HG02678 (cell line): ENCODE results near the gene NTM.
"Not testable (repeated sequence)": the region's sequence is repeated elsewhere in the genome, so short reads cannot be mapped to it uniquely, and the experiment has no call there.

Source experiments
- ATAC-seq: cut with Tn5 transposase; IDR thresholded peaks from one replicate; pipeline ENCODE4 v1.9.1; 2021; ENCODE audit warnings: mild to moderate bottlenecking, moderate library complexity; ENCODE audit not compliant: unreplicated experiment

NTM gene

DNA sequence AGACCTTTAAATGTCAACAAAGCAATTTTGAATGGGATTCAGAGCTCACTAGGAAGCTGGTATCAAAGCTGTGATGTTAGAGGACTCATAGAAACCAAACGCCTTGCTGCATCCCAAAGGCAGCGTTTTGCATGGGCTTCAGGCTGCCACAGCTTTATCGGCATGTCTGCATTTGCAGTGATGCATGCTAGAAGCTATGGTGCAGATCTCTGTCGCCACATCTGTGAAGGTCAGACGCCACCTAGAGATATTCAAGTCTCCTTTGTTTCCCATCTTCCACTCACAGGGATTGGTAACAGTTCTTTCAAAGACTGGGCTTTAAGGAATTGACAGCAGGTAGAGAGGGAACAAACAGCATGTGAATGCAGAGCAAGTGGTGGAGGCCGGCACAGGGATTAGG is 47.8 kb downstream of the NTM start:
- ATAC-seq, result no peak

DNA sequence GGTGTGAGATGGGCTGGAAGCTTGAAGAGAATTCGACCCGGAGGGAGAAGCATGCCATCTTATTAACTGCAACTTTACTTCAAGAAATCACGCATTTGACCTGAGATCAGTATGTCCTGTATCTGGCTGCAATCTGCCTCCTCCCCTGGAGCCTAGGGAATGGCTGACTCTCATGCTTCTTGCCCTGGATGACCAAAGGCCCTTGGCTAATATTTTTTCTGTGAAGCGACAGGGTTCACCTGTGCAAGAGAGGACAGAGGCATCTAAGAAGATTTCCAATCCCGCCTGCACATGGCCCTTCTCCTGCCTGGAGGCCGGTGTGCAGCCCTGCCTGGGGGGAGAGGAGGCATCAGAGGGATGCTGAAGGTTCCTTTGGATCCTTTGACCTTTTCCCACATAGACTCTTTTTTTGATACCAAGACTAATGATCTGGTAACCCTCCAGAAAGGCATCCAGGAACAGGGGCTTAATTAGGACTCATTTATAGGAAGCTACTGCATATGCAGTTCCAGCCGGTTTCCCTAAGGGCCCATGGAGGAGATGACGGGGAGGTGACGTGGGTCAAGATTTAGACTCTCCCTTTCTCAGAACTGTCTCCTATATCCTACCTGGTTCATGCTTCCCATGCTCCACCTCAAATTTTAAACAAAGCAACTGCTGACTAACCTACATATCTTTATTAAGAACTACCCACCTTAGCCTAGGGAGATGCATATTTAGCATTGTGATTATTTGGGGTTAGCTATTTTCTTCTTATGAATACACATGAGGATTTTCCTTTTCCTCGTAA is 50.8 kb downstream of the NTM start:
- no peak for ATAC-seq

DNA sequence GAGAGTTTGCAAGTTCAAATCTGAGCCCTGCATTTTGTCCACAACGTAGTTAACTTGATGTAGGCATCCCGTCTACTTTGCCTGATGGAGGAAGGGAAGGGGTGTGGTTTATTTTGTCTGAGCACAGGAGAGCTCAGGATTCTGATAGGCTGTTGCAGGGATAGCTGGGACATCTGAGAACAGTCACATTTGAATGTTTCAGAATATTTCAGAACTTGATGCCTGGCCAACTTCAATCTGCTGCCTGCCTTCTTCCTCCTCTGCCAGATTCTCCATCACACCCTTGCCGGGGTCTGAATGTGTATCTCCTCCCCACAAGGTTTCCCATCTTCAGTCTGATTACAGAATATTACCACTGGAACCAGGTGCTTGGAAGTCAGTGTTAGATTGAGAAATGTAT is 51.6 kb downstream of the NTM start:
- no peak for ATAC-seq

DNA sequence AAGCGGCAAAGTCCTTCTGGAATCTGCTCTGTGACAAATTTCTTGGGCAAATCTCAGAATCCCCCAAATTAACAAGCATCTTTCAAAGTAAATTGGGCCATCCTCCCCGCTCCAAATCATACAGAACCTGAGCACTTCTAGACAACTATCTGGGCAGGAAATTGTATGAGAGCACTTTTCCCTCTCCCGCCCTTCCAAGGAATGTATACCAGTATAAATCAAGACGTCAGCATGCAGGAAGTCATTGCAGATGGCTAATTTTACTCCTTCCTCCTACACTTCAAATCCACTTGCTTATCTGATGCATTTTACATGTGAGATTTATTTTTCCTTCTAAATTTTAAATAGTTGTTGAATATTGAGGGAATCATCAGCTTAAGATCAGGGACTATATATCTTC is 52.1 kb downstream of the NTM start:
- no peak for ATAC-seq

DNA sequence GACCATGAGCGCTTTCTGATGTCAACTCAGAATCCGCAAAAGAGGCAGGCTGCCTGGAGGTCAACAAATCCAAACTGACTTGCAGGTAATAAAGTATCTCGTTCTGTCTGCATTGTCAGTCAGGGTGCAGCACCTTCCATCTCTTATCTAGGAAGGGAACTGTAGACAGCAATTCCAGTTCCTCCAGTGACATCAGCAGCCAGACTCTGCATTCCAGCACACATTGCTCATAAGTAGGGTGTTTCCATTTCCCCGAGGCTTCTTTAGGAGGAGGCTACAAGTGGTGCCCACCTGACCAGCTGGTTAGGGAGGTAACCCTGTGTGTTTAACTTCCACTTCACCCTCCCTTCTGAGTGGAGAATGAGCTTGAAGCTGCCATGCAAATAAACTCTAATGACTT is 53.3 kb downstream of the NTM start:
- no peak for ATAC-seq

DNA sequence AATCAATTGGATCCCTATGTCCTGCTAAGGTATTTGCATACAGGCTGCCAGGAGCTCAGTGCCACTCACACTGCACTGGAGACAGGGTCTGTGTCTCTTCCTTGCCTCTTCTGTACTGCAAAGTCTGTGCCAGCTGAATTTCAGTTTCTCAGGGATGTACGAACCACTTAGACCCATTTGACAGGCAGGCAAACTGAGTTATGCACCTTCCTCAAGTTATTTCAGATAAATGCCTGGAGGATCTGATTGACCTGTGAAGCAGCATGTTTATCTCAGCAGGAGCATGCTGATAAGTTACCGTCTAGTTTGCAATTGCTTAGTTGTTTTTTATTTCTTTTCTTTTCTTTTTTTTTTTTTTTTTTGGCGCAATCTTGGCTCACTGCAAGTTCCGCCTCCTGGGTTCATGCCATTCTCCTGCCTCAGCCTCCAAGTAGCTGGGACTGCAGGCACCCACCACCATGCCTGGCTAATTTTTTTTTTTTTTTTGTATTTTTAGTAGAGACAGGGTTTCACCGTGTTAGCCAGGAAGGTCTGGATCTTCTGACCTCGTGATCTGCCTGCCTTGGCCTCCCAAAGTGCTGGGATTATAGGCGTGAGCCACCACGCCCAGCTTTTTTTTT is 54.0 kb downstream of the NTM start:
- not testable (repeated sequence) for ATAC-seq

DNA sequence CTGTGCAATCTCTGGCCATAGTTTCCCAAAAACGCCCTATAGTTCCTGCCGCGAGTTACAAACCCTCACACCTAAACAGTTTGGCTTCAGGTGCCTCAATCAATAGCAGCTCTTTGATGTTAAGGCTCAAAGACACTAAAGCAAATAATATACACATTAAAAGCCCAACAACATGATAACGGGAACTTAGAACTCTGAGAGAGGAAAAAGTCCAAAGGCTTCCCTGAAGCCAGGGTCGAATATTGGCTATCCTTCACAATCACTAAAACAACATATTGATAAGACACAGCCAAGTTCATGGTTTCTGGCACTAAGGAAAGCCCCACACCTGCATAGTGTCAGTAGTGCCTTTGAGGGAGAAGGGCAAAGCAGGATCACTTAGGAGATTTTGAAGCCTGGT is 54.9 kb downstream of the NTM start:
- no peak for ATAC-seq

DNA sequence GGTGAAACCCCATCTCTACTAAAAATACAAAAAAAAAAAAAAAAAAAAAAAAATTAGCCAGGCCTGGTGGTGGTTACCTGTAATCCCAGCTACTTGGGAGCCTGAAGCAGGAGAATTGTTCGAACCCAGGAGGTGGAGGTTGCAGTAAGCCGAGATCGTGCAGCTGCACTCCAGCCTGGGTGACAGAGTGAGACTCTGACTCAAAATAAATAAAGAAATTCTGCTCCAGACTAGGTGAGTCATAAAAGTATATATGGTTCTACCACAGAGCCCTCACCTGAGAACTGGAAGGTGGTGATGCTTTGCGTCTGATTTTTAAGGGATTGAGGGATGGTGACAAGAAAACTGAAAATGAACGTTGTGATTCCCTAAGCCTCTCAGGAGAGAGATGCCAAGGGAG is 58.4 kb downstream of the NTM start:
- no peak for ATAC-seq

DNA sequence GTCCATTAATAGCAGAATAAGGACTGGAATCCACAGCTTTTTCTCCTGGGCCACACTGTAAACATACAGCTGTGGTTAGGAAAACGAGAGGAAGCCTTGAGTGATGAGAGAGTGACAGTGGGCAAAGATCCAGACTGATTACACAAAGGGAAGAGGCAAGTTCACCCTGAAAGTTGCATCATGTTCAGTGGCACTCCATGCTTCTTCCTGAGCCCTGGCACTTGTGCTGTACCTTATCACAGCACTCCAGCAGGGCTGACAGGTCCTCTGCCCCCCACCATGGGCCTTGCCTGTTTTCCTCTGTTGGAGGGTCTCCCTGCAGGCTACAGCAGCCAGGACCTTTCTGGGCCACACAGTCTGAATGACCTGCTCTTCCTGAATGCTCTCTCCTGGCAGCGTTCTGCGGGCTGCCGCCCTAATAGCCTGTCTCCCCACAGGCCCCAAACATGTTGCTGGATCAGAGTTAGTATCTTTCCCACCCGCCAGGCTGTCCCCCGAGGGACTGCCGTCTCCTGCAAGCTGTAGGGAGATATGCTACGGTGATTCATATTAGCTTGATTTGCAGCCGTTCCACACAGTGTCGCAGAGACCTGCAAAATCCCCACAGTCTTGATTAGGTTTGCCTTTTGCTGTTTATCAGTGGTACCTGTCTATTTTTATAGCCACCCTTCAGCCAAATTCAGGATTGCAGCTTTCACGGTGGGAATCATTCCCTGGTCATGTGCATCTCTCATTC is 60.2 kb downstream of the NTM start:
- ATAC-seq, result no peak

DNA sequence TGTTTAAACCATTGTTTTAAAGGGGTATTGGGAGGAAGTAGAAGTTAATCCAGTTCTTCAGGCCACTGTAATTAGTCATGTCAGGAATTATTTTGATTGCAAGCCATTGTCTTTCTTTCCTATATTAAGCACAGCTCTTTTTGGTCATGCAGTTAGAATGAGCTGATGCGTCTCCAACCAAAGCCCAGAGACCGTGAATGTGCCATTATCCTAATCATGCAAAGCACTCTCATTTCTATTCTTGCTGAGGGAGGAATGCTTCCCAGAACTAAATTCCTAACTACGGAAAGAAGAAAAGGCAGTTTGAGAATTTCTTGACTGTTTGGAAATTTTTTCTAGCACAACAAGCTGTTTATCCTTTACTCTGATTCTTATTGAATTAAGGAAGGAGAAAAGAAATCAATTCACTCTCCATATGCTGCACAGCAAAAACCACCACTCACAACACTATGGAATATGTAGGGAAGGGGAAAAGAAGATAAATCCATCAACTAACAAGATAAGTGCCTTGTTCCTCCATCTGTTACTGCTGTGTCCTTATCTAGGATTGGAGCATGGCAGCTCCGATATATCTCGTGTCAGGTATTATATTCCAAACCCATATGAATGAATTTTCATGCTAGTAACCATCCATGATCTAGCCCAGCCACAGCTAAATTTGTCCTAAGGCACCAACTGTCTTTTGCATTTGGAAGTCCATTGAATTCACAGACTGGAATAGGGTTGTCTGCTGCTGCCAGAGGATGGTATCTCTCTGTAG is 70.8 kb downstream of the NTM start:
- no peak for ATAC-seq

DNA sequence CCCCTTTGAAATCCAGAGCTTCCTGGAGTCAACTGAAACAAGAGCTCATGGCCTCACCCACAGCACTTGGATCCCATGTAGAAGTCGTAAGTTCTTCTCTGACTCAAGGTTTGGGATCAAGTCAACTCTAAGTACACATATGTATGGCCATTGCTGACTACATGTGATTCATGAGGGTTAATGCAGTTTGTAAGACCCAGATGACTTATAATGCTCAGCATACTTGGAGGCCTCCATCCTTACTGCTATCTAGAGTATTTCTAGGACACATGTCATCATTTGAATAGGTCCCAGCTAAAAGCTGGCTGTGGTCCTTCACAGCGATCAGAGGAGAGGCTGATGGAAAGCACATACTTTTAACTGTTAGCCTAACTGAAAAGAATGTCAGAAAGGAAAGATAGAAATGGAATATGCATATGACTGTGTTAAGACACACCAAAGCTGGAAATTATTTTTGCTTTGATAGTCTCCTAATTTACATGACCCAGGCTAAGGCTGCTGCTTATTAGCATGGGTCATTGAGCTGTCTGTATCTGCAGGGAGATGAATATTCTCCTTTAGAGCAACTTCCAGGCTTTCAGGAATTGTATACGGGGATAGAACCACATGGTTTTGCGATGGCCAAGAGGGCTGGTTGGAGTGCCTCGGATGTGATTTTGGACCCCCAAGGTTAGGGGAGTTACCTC is 76.3 kb downstream of the NTM start:
- no peak for ATAC-seq

DNA sequence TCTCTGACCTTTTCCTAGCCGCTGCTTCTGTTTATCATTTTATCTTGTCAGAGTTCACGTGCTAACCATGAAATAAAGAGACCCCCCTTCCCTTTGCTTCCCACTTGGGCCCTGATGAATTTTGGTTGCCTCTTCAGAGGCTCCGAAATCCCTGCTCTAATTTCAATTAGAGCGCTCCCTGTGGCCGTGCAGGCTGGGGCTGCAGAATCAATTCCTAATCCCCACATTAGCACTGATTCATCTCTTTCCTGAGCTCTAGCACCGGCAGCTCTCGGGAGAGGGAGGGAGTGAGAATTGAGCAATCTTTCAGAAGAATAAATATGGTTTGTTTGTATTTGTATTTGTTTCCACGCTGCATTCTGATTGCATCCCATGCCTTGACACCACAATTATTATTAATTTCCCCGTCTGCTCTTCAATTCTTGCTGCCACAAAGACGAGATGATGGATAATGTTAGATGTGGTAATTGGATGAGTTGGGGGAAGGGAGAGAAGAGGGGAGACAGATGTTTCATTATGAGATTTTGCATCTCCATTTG is 76.9 kb downstream of the NTM start:
- ATAC-seq, result no peak

DNA sequence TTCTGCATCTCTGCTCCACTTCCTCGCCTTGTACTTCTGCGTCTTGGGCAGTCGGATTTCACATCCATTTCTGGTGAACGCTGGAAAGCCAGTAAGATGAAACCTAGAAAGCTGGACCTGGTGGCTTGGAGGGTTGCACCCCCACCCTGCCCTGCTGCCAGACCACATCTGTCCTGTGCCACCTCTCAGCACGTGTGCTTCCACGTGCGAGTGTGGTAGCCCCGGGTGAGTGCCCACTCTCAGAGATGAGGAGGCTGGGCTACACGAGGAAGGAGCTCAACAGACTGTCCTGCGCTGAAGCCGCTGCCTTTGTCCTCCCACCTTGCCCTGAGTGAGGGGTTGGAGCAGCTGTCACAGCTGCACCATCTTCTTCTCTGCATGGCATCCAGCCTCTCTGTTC is 77.5 kb downstream of the NTM start:
- ATAC-seq, result no peak

DNA sequence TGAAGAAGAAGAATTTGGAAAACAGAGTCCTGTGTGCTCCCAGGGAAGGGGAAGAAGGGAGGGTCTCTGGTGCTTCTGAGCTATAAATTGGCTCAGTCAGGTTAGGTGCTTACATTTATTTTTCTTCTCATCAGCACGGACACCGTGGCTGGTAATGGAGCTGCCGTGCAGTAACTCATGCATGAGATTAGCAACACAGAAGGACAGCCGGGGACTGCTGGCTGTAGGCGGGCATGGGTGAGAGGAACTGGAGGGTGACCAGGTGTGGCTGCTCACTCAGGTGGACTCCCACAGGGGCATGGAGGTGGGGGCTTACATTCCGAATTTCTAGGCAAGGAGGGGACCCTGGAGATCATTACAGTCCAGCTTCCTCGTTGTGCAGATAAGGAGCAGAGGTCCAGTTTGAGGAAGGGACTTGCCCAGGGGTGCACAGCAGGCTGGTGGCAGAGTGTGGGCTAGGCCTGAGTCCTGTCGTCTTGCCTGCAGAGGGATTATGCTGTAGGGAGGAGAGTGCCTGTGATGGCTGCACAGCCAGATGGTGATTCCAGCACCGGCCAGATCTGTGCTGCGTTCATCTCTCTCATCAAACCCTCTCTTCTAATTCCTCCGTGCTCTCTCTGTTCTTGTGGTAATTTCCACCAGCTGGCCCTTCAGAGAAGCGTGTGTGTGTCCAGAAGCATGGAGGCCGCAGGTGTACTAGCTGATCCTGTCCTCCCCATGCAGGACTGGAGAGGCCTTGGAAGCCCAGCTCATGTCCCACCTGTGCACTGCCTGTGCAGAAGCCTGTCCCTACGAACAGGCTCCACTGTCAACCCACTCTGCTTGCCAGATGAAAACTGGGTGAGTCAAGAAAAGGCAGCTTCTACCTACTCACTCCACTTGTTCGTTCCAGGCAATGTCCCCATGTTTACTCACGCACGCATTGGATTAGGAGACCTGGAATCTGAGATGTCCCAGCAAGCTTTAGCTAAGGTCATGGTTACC is 78.9 kb downstream of the NTM start:
- ATAC-seq, result no peak

DNA sequence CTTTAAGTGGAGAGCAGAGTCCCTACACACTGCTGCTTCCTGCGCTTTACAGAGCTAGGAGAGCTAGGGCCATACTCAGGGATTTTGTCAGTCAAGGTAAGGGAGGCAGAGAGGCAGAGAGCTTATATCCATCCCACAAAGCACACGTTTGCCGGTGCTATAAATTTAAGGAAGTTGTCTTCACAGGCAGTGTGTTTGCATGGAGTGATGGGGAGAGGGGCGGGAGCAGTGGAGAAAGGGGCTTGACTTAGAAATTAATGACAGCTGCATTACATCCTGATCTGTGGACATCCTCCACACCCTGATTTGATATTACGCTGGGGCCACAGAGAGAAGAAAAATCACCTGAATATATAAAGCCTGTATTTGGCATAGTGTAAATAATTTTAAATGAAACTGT is 84.1 kb downstream of the NTM start:
- no peak for ATAC-seq

DNA sequence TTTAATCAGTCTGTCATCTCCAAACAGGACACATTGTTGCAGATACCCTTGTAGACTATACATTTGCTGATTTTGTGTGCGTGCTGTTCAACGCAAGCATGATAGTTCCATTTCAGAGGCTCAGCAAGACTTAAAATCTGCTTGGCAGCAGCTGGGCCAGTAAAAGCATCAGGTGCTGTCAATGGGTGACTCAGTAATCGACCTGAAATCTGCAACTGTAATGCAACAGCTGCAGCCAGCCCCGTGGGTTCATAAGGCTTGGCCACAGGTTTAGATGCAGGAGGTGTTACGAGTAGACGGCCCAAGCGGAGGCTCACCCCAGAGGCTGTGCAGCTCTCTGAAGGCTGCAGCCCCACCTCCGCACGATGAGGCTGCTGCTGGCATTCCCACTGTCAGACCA is 84.6 kb downstream of the NTM start:
- ATAC-seq, result no peak

DNA sequence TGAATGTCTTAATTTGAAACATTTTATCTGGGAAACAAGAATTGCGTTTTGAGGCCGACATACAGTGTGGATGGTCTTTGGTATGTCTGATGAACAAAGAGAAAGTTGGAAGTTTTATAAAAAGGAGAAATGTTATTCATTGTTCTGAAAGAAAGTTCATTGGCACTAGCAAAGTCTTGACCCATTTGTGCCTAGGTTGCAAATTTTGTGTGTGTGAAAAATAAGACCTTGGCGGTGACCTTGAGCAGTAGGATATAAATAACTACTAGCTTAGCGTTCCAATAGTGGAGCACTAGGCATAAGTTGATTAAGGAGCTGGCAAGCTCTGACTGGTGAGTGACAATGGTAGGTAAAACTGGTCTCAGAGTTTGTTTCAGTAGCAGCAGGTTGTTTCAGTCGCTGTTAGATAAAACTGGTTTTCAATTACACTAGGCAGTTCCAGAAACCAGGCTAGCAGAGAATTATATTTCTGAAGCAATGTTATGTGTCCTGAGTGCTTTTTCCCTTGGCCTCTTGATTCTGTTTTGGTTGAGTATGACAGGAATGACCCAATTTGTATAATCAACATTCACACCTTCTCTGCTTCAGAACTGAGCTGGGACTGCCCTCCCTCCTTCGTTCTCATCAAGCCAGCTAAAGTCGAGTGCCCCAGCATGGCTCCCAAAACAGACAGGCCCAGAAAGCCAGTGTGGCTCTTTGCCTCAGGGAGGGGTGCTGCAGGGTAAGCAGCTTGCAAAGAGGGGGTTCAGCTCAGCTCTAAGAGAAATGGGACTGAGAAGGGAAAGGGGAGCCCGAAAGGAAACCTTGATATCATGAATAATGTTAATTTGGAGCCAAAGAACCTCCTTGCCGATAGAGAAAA is 85.7 kb downstream of the NTM start:
- ATAC-seq, result no peak

DNA sequence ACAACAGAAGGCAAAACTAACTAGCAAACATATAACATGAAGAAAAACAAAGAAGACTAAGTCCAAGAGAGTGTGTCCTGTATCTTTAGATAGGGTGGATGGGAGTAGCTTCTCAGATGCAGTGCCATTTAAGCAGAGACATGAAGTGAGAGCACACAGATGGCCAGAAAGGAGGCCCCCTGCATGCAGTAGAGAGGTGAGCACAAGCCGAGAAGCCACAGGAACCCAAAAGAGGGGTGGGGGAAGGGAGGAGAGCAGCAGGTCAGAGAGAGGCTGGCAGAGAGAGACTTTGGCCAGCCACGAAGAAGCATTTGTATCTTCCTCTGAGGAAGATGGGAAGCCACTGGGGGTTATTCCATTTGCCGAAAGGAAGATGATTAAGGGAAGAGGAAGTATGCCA is 86.7 kb downstream of the NTM start:
- no peak for ATAC-seq
